ENCODE measurements around the gene KRT38.
"Not testable (repeated sequence)": the region's sequence is repeated elsewhere in the genome, so short reads cannot be mapped to it uniquely, and the experiment has no call there.

Gene KRT38

GRCh38 chr17:41457676-41458075 lies 16.9 kb upstream of the KRT38 start:
- DNase-seq = no peak

- no peak for DNase-seq
Observed at GRCh38 chr17:41456204-41456603, 15.4 kb upstream of the KRT38 start.

- no peak for DNase-seq
Observed at GRCh38 chr17:41455236-41455635, 14.5 kb upstream of the KRT38 start.

GRCh38 chr17:41453066-41453465 lies 12.3 kb upstream of the KRT38 start:
- DNase-seq = no peak

GRCh38 chr17:41452281-41452680 lies 11.5 kb upstream of the KRT38 start:
- no peak for DNase-seq

GRCh38 chr17:41451154-41451728 lies 10.5 kb upstream of the KRT38 start:
- DNase-seq = no peak

GRCh38 chr17:41449008-41449407 lies 8.2 kb upstream of the KRT38 start:
- no peak for DNase-seq

GRCh38 chr17:41448506-41448905 lies 7.7 kb upstream of the KRT38 start:
- no peak for DNase-seq

- DNase-seq = no peak
Observed at GRCh38 chr17:41446806-41447205, 6.0 kb upstream of the KRT38 start.

GRCh38 chr17:41444640-41445039 lies 3.9 kb upstream of the KRT38 start:
- DNase-seq = no peak

GRCh38 chr17:41444186-41444585 lies 3.4 kb upstream of the KRT38 start:
- DNase-seq = no peak

- no peak for DNase-seq
Observed at GRCh38 chr17:41442739-41443138, 2.0 kb upstream of the KRT38 start.

- DNase-seq = no peak
Observed at GRCh38 chr17:41439375-41439774, 1.4 kb downstream of the KRT38 start.

GRCh38 chr17:41437769-41438168 lies 3.0 kb downstream of the KRT38 start:
- DNase-seq = no peak

GRCh38 chr17:41437254-41437653 lies 3.5 kb downstream of the KRT38 start:
- no peak for DNase-seq

GRCh38 chr17:41434415-41434814 lies 6.4 kb downstream of the KRT38 start:
- no peak for DNase-seq

GRCh38 chr17:41434005-41434404 lies 6.8 kb downstream of the KRT38 start:
- DNase-seq = no peak

- no peak for DNase-seq
Observed at GRCh38 chr17:41433586-41433985, 7.2 kb downstream of the KRT38 start.

- not testable (repeated sequence) for DNase-seq
Observed at GRCh38 chr17:41430376-41430775, 10.4 kb downstream of the KRT38 start.

- DNase-seq = no peak
Observed at GRCh38 chr17:41429667-41430066, 11.1 kb downstream of the KRT38 start.

- no peak for DNase-seq
Observed at GRCh38 chr17:41428591-41429291, 12.0 kb downstream of the KRT38 start.

GRCh38 chr17:41424111-41424635 lies 16.6 kb downstream of the KRT38 start, which contains the start of gene KRT37:
KRT37 (minus strand) TSS chr17:41424585; CDS start chr17:41424523, 62 bp downstream.
- DNase-seq = no peak

GRCh38 chr17:41422586-41422985 lies 18.2 kb downstream of the KRT38 start:
- not testable (repeated sequence) for DNase-seq

GRCh38 chr17:41421617-41422016 lies 19.2 kb downstream of the KRT38 start:
- no peak for DNase-seq

- DNase-seq = no peak
Observed at GRCh38 chr17:41421116-41421515, 19.7 kb downstream of the KRT38 start.
